ENCODE measurements around the gene CYTH1. TPM values are rescaled to one million over a fixed set of nuclear protein-coding genes. Genes with fewer than 3 reads are reported as not detected.
A peak's percentile ranks its signal among the peaks of the same experiment; 100 is the strongest.

Gene CYTH1
- total and polyA plus RNA-seq, 10 of the 15 experiments (the other 5 are each of a cell fraction or from before 2014, with no cell fraction given): 6.6 to 188 (median 145) TPM

DNA sequence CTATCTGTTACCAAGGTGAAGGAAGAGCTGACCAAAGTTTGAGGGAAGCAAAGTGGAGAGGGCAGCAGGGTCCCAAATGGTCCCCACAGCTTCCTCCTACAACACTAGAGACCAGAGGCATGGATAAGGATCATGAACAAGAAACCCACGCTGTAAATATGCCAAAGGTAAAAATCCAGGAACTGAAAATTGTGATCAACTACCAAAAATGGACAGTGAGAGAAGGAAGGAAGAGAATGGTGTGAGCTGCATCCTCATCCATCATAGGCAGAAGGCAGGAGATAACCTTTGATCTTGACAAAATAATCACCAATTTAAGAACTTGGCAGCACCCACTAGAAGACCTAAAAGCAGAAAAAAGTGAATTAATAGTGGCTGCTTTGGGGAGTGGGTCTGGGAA lies 66.2 kb downstream of the CYTH1 start (continued):
- TF ChIP-seq, protein P1, sequence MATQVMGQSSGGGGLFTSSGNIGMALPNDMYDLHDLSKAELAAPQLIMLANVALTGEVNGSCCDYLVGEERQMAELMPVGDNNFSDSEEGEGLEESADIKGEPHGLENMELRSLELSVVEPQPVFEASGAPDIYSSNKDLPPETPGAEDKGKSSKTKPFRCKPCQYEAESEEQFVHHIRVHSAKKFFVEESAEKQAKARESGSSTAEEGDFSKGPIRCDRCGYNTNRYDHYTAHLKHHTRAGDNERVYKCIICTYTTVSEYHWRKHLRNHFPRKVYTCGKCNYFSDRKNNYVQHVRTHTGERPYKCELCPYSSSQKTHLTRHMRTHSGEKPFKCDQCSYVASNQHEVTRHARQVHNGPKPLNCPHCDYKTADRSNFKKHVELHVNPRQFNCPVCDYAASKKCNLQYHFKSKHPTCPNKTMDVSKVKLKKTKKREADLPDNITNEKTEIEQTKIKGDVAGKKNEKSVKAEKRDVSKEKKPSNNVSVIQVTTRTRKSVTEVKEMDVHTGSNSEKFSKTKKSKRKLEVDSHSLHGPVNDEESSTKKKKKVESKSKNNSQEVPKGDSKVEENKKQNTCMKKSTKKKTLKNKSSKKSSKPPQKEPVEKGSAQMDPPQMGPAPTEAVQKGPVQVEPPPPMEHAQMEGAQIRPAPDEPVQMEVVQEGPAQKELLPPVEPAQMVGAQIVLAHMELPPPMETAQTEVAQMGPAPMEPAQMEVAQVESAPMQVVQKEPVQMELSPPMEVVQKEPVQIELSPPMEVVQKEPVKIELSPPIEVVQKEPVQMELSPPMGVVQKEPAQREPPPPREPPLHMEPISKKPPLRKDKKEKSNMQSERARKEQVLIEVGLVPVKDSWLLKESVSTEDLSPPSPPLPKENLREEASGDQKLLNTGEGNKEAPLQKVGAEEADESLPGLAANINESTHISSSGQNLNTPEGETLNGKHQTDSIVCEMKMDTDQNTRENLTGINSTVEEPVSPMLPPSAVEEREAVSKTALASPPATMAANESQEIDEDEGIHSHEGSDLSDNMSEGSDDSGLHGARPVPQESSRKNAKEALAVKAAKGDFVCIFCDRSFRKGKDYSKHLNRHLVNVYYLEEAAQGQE (IDR thresholded peaks at IDR 0.05; ENCODE audit: low read depth, low read length): no peak
- TF ChIP-seq ETV6 (conservative IDR thresholded peaks at IDR 0.05 in 1 of 2, IDR thresholded peaks at IDR 0.05 in 1 of 2; ENCODE audit: borderline replicate concordance in 1 of 2, low read depth in 1 of 2) (no peak), NRF1 (conservative IDR thresholded peaks at IDR 0.05; ENCODE audit: low read depth, low read length) (no peak), TARDBP (IDR thresholded peaks at IDR 0.05; ENCODE audit: borderline replicate concordance) (no peak), IKZF2 (IDR thresholded peaks at IDR 0.05) (peak in 1 of 2 experiments; percentile 29; a peak in 1 of 4 replicates), IKZF1 (conservative IDR thresholded peaks at IDR 0.05) (0 out of 2 replicates have a peak, but pooled peaks have one; percentile 21), CEBPB (IDR thresholded peaks at IDR 0.05; ENCODE audit: borderline replicate concordance in 1 of 2, low read depth in 2 of 2, low read length in 2 of 2) (no peak), BHLHE40 (IDR thresholded peaks at IDR 0.05; ENCODE audit: borderline replicate concordance in 1 of 2, low read depth in 2 of 2, low read length in 1 of 2) (no peak), GABPA (IDR thresholded peaks at IDR 0.05; ENCODE audit: low read depth) (no peak), FOXM1 (IDR thresholded peaks at IDR 0.05; ENCODE audit: low read depth, low read length) (no peak), NR2C2 (IDR thresholded peaks at IDR 0.05; ENCODE audit: borderline replicate concordance, control insufficient read depth, insufficient read length, low read depth) (no peak)
- TF ChIP-seq, protein P2, sequence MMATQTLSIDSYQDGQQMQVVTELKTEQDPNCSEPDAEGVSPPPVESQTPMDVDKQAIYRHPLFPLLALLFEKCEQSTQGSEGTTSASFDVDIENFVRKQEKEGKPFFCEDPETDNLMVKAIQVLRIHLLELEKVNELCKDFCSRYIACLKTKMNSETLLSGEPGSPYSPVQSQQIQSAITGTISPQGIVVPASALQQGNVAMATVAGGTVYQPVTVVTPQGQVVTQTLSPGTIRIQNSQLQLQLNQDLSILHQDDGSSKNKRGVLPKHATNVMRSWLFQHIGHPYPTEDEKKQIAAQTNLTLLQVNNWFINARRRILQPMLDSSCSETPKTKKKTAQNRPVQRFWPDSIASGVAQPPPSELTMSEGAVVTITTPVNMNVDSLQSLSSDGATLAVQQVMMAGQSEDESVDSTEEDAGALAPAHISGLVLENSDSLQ (IDR thresholded peaks at IDR 0.05): peak; percentile 70
- TF ChIP-seq, protein P3, sequence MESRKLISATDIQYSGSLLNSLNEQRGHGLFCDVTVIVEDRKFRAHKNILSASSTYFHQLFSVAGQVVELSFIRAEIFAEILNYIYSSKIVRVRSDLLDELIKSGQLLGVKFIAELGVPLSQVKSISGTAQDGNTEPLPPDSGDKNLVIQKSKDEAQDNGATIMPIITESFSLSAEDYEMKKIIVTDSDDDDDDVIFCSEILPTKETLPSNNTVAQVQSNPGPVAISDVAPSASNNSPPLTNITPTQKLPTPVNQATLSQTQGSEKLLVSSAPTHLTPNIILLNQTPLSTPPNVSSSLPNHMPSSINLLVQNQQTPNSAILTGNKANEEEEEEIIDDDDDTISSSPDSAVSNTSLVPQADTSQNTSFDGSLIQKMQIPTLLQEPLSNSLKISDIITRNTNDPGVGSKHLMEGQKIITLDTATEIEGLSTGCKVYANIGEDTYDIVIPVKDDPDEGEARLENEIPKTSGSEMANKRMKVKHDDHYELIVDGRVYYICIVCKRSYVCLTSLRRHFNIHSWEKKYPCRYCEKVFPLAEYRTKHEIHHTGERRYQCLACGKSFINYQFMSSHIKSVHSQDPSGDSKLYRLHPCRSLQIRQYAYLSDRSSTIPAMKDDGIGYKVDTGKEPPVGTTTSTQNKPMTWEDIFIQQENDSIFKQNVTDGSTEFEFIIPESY (IDR thresholded peaks at IDR 0.05): no peak

All from GM12878 (cell line).